ENCODE measurements around the gene AICDA. TPM values are rescaled to one million over a fixed set of nuclear protein-coding genes. Genes with fewer than 3 reads are reported as not detected.

Gene AICDA
- total and polyA plus RNA-seq, 12 donors = 0.03 to 0.22 TPM; not detected in 10

DNA sequence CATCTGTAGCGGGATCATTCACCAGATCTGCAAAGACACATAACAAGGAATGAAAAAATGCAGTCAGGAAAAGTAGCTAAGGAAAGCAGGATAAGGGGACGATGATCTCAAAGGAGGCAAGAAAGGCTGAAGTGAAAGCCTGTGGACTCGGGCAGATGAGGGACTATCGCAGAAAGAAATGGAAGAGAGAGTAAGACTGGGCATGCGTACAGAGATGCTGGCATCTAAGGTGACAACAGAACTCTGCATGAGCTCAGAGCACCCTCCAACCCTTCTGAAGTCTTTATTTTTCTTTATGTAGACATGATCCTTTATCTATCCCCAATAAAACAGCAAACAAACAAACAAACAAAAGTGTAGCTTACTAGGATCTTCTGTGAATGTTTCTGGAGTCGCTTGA is 42.8 kb upstream of the AICDA start:
- intact Hi-C loops (cut with DNase I) = loop anchor here in 1 of 10 donors (10.0 kb wide), 1 partner anchor 389 kb away; no protein-coding TSS in a partner anchor
- ATAC-seq (no peak), DNase-seq (no peak)
- Histone ChIP-seq H3K27ac (no peak overlapping the region), H3K27me3 (no peaks in the 10 kb centered on the region), H3K9me3 (peaks cover 0 to 6% (median 0%) of the 10 kb centered on the region in 11 donors), H3K36me3 (no peaks in the 10 kb centered on the region), H3K4me1 (no peaks in the 10 kb centered on the region), H3K4me3 (no peak overlapping the region)
- 81% methylated on average over 6 of the region's 6 CpGs for WGBS, 2 donors
- TF ChIP-seq, protein P1, sequence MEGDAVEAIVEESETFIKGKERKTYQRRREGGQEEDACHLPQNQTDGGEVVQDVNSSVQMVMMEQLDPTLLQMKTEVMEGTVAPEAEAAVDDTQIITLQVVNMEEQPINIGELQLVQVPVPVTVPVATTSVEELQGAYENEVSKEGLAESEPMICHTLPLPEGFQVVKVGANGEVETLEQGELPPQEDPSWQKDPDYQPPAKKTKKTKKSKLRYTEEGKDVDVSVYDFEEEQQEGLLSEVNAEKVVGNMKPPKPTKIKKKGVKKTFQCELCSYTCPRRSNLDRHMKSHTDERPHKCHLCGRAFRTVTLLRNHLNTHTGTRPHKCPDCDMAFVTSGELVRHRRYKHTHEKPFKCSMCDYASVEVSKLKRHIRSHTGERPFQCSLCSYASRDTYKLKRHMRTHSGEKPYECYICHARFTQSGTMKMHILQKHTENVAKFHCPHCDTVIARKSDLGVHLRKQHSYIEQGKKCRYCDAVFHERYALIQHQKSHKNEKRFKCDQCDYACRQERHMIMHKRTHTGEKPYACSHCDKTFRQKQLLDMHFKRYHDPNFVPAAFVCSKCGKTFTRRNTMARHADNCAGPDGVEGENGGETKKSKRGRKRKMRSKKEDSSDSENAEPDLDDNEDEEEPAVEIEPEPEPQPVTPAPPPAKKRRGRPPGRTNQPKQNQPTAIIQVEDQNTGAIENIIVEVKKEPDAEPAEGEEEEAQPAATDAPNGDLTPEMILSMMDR (IDR thresholded peaks at IDR 0.05) = no peak

DNA sequence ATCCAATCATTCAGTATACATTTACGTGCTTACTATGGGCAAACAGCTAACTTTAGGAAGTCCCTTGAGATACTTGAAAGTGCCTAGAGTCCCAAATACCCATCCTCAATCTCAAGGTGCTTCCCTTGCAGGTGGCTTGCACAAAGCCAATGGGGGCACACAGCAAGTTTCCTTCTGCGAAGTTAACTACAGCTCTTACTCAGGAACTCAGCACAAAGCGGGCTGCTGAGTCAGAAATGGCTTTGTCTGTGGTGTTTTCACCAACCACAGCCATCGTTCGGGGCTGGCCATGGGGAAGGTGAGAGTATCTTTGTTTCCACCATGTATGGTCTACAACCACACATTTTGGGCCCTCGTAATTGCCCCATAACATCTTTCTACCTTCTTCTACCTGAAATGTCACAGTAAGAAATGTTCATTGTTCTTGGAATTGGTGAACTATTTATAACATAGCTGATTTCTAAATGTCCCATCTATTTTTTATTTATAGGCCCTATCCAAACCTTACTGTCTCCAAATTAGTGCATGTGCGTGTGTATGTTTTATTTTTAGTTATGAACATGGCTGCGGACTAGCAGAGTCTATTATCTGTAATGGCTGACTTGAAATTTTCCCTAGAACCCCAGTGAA is 36.0 kb upstream of the AICDA start:
- WGBS, 2 donors = 83 to 84% methylated on average over 8 of the region's 8 CpGs
- Histone ChIP-seq H3K4me3 (no peak overlapping the region), H3K27me3 (peaks cover 0 to 3% (median 0%) of the 10 kb centered on the region in 7 donors), H3K9me3 (no peaks in the 10 kb centered on the region), H3K36me3 (no peaks in the 10 kb centered on the region), H3K4me1 (no peaks in the 10 kb centered on the region), H3K27ac (no peak overlapping the region)
- TF ChIP-seq, protein P1 (IDR thresholded peaks at IDR 0.05) = no peak
- DNase-seq (no peak), ATAC-seq (no peak)
- intact Hi-C loops (cut with DNase I) = no loop called here

DNA sequence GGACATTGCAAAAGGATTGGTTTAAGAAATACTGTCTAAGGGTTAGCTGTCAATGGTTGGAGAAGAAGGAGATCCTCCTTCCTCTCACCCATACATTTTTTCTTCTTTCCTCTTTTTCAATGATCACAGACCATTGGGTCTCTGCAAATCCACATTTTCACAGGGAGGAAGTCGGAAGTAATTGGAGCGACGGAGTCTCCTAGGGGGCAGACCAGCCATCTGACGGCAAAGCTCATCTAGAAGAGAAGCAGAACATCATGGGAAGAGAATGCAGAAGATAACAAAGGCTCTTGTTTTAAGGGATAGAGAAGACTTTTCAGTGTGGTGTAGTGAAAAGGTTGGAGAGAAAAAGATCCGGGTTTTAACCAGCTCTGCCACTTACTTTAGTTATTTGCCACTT is 35.3 kb upstream of the AICDA start:
- Histone ChIP-seq H3K27ac (no peak overlapping the region), H3K4me1 (no peaks in the 10 kb centered on the region), H3K27me3 (peaks cover 0 to 3% (median 0%) of the 10 kb centered on the region in 7 donors), H3K9me3 (no peaks in the 10 kb centered on the region), H3K4me3 (no peak overlapping the region), H3K36me3 (no peaks in the 10 kb centered on the region)
- DNase-seq (no peak), ATAC-seq (no peak)
- TF ChIP-seq, protein P1 (IDR thresholded peaks at IDR 0.05) = no peak
- 69 to 70% methylated on average over 5 of the region's 5 CpGs for WGBS, 2 donors
- intact Hi-C loops (cut with DNase I) = loop anchor here in 1 of 10 donors (1.0 kb wide), 1 partner anchor 19 kb away; no protein-coding TSS in a partner anchor

DNA sequence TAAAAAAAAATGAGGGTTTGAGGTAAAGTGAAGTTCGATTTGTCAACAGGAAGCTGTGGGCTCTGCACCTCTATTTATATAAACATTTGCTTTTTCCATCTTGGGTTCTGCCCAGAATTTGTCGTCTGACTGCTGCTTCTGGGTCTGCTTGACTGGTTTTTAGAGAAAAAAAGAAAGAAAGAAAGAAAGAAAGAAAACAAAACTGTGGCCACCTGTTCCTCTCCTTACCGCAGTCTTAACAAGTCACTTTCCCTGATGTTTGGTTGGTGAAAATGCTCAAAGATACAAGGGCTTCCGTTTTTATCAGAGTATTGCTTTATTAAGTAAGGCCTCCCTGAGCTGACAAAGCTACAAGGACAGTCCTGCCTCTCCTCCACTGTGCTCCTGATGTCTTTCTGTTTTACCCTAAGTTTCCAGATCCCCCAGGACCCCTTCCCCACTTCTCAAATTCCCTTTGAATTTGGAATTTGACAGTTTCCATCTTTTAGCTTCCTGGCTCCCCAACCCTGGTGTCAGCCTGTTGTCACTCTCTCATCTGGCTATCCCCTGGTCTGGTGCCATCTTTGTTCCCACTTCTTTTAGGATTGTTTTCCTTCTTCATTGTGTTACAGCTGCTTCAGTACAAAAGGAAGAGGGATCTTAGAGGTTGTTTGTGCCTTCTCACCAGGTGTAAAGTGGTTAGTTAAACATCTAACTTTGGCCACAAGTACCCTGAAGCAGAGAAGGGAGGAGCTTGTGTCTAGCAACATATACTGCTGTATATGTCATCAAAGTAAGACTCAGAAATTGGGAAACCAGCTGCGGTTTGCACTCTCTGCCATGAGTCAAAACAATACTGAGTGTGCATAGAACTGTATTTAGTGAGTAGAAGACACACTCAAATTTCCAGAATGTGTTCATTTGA is 31.9 kb upstream of the AICDA start:
- ATAC-seq = no peak
- H3K9me3 ChIP-seq = no peaks in the 10 kb centered on the region
- intact Hi-C loops (cut with DNase I) = no loop called here
- 55 to 65% methylated on average over 5 of the region's 5 CpGs for WGBS, 2 donors
- TF ChIP-seq, protein P1 (IDR thresholded peaks at IDR 0.05) = no peak
- H3K36me3 ChIP-seq = no peaks in the 10 kb centered on the region
- no peak for DNase-seq
- H3K27me3 ChIP-seq = peaks cover 0 to 8% (median 0%) of the 10 kb centered on the region in 7 donors
- H3K4me3 ChIP-seq = no peak overlapping the region
- H3K27ac ChIP-seq = peak overlapping the region in 1 of 10 donors; percentile 49
- no peaks in the 10 kb centered on the region for H3K4me1 ChIP-seq
